GM19023 (cell line): ENCODE results near the gene PHACTR1.

Experiments
- ATAC-seq: cut with Tn5 transposase; IDR thresholded peaks from one replicate; pipeline ENCODE4 v1.9.1; 2021; ENCODE audit warnings: mild to moderate bottlenecking, moderate library complexity; ENCODE audit not compliant: unreplicated experiment

Gene PHACTR1

GRCh38 chr6:12800120-12800519 lies 83.6 kb downstream of the PHACTR1 start:
- no peak for ATAC-seq

- ATAC-seq = no peak
These were observed 84.6 kb downstream of the PHACTR1 start for GRCh38 chr6:12801141-12801540.

DNA sequence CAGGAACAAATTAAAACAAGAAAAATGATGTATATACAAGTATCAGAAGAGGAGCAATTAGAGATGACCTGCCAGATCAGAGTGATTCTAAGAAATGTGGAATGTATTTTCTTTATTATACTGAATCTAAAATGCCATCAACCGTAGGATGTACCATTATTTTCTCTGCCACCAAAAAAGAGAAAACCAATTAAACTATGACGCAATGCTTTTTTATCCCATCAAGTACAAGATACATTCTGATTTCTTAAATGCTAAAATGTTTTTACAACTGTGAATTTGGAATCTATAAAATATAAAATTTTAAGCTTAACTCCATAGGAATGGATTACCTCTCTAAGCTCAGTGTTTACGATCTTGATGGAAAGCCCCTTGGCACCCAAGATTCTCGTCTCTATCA lies 85.9 kb downstream of the PHACTR1 start:
- no peak for ATAC-seq

DNA sequence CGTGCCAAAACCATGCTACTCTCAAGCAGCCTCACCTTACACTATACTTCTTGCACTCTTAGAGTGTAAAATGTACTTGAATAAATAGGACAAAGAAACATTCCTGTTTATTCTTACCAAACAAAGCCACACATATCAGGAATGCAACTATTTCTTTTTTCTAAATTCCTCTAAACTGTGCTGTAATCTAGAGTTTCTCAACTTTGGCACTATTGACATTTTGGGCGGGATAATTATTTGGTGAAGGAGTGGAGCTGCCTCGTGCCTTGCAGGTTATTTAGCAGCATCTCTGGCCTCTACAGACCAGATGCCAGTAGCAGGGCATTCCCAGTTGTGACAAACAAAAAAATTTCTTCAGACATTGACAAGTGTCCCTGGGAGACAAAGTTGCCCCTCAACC lies 86.9 kb downstream of the PHACTR1 start:
- ATAC-seq = no peak

GRCh38 chr6:12804952-12805645 lies 88.5 kb downstream of the PHACTR1 start:
- ATAC-seq = no peak

DNA sequence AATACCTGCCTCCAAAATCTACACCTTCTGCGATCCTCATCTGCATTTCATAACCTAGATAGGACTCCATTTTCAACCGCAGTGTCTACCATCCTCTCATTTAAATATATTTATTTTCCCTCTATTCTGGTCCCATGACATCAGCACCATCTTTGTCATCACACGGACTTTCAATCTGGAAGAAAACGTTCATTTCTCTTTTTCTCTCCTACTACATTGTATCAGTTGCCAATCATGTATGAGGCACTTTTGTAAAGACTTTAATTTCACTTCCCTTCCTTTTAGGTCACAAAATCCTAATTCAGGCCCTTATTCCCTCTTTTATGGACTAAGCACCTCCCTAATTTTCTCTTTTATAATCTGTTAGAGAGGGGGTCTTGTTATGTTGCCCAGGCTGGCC lies 89.6 kb downstream of the PHACTR1 start:
- ATAC-seq = no peak

DNA sequence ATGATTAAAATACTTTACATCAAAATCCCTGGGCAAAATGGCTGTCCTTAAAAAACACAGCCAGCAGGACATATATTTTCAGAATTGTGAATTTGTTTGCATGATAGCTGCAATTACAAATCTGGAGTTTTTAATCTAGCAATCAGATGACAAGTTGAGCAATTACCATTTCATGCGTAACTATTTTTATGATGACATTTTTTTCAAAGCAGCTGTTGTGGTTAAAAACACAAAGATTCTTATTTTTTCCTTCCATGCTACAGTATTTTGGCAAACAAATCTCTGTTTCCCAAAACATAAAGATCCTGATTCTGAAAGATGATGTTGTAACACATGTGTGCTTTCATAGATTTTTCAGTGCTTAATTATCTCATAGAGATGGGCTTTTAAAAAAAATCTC lies 90.2 kb downstream of the PHACTR1 start:
- no peak for ATAC-seq

GRCh38 chr6:12811519-12811918 lies 95.0 kb downstream of the PHACTR1 start:
- ATAC-seq = no peak

DNA sequence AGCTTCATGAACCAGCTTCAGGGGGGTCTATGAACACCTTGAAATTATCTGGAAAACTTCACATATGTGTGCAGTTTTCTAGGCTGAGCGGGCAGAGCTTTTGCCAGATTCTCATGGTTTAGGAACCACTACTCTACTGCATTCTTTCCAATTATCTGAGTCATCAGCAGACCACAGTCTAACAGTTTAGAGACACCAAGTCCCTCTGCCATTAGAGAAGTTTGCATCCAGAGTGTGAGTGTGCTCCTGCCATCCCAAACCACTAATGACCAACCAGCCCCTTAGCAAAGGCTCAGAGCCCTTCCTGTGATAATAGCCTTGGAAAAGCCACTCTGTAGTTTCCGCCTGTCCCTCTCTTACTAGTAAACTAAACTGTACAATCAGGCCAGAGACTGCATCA lies 96.8 kb downstream of the PHACTR1 start:
- ATAC-seq = no peak

- no peak for ATAC-seq
These were observed 97.4 kb downstream of the PHACTR1 start for GRCh38 chr6:12814015-12814414.

DNA sequence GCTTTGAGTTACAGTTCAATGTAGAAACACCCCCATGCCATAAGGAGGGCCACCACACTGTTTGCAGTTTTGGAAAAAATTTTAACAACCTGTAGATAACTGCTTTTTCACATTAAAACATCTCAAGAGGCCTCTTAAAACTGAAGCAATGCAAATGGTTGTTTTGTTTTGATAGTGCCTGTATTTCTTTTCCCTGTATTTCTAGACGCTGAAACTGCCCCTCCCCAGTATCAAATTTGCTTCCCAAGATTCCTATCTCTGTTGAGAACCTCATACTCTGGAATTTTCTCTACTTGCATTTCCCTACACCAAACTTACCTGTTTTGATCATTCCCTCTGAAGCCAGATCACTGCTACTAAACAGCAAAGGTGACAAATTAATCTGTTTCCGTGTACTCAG lies 98.5 kb downstream of the PHACTR1 start:
- no peak for ATAC-seq

GRCh38 chr6:12815884-12816600 lies 99.5 kb downstream of the PHACTR1 start:
- no peak for ATAC-seq

- no peak for ATAC-seq
These were observed 101.8 kb downstream of the PHACTR1 start for GRCh38 chr6:12818324-12818723.

GRCh38 chr6:12823847-12824246 lies 107.3 kb downstream of the PHACTR1 start:
- no peak for ATAC-seq

- ATAC-seq = no peak
These were observed 110.0 kb downstream of the PHACTR1 start for GRCh38 chr6:12826584-12826983.

GRCh38 chr6:12827921-12828320 lies 111.4 kb downstream of the PHACTR1 start:
- no peak for ATAC-seq

- no peak for ATAC-seq
These were observed 115.7 kb downstream of the PHACTR1 start for GRCh38 chr6:12832226-12832735.

DNA sequence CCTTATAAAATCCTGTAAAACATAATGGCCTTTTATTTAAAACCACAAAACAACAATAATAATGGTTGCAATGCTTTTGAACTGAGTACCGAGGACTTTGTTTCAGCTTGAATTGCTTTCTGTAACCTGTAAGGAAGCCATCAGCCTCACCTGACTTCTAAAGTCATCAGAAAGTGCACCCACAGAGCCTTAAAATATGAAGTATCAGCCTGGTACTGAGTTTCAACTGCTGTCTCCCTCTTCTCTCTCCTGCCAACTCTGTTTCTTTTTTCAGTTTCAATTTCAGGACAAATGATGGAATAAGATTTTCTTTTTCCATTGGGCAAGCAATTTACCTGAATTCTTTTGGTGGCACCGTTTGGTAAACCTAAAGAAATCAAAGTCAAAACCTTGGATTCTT lies 119.4 kb downstream of the PHACTR1 start:
- no peak for ATAC-seq

- no peak for ATAC-seq
These were observed 125.1 kb downstream of the PHACTR1 start for GRCh38 chr6:12841619-12842018.

GRCh38 chr6:12842114-12842513 lies 125.5 kb downstream of the PHACTR1 start:
- no peak for ATAC-seq

DNA sequence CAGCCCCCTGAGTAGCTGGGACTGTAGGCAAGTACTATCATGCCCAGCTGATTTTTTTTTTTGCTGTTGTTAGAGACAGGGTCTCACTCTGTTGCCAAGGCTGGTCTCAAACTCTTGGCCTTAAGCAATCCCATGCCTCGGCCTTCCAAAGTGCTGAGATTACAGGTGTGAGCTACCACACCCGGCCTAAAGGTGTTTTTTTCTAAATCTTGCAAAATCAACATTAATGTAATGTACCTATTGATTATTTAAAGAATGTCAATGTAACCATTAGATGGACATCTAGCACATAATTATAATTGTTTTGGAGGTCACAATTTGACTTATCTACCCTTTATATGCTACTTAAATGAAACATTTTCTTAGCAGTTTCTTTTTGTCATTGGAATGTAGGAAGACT lies 126.1 kb downstream of the PHACTR1 start:
- no peak for ATAC-seq
